ENCODE measurements around the gene RFTN1. TPM values are rescaled to one million over a fixed set of nuclear protein-coding genes. Genes with fewer than 3 reads are reported as not detected.

The RFTN1 gene
- total and polyA plus RNA-seq, 2 donors (not counting 1 experiment from before 2014, with no cell fraction given) = 32.4 to 156 TPM

DNA sequence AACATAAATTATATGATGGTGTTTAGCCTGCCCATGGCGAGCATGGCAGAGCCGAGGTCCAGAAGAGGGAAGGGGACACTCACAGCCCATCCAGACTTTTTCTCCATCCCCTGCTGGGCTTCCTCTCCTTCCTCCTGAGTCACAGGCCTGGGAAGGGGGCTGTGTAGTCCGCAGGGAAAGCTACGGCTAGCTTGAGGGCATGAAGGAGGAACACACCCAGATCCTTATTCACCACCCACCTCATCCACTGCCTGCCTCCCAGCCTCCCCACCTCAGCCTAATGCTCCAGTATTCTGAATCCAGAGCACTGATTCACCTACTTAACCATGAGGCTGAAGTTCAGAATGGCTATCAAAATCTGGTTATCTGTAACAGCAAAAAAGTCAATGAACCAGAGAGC is 150.7 kb downstream of the RFTN1 start:
- ChIA-PET CTCF (interaction anchor here (1.3 to 1.4 kb wide), 2 partner anchors 72 to 153 kb away, joined by 3 read pairs; no protein-coding TSS in a partner anchor), POLR2A (no interaction called here)
- no peak overlapping the region for H3K4me2 ChIP-seq (replicated peaks; ENCODE audit: low read depth, low read length, poor library complexity, severe bottlenecking)
- H3K36me3 ChIP-seq (replicated peaks in 1 of 2; ENCODE audit: control extremely low read depth in 1 of 2, control insufficient read depth in 1 of 2, extremely low read depth in 1 of 2, insufficient read depth in 2 of 2, low read length in 1 of 2) = peaks cover 9 to 43% of the 10 kb centered on the region in 2 experiments
- intact Hi-C loops (cut with micrococcal nuclease) = no loop called here
- H3K27me3 Mint-ChIP-seq = no peaks in the 10 kb centered on the region
- no peak overlapping the region for H3K27ac ChIP-seq (ENCODE audit: low read length in 2 of 2)
- peaks cover 29% of the 10 kb centered on the region for H3K4me1 Mint-ChIP-seq
- DNase-seq (no peak), ATAC-seq (ENCODE audit: low read depth) (no peak)
- H3K79me2 ChIP-seq (ENCODE audit: control insufficient read depth, insufficient read depth, low read length) = peaks cover 86% of the 10 kb centered on the region
- no CpG with 5 or more reads among the region's 4 CpGs for WGBS (ENCODE audit: insufficient coverage)
- no peak overlapping the region for H3K9ac ChIP-seq (ENCODE audit: low read length)
- no peak for TF ChIP-seq EZH2 (IDR thresholded peaks at IDR 0.05; ENCODE audit: borderline replicate concordance, insufficient read depth, low read depth, low read length, poor library complexity, severe bottlenecking)
- TF ChIP-seq, protein P1, sequence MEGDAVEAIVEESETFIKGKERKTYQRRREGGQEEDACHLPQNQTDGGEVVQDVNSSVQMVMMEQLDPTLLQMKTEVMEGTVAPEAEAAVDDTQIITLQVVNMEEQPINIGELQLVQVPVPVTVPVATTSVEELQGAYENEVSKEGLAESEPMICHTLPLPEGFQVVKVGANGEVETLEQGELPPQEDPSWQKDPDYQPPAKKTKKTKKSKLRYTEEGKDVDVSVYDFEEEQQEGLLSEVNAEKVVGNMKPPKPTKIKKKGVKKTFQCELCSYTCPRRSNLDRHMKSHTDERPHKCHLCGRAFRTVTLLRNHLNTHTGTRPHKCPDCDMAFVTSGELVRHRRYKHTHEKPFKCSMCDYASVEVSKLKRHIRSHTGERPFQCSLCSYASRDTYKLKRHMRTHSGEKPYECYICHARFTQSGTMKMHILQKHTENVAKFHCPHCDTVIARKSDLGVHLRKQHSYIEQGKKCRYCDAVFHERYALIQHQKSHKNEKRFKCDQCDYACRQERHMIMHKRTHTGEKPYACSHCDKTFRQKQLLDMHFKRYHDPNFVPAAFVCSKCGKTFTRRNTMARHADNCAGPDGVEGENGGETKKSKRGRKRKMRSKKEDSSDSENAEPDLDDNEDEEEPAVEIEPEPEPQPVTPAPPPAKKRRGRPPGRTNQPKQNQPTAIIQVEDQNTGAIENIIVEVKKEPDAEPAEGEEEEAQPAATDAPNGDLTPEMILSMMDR (IDR thresholded peaks at IDR 0.05) = no peak
- H3K9me3 ChIP-seq (ENCODE audit: control extremely low read depth in 1 of 3, control insufficient read depth in 2 of 3, insufficient read depth in 1 of 3, low read length in 2 of 3) = no peaks in the 10 kb centered on the region
- H3K4me3 Mint-ChIP-seq = no peak overlapping the region
- no peak overlapping the region for H3K27ac Mint-ChIP-seq
- H3K4me3 ChIP-seq (ENCODE audit: control extremely low read depth in 1 of 5, extremely low read depth in 1 of 5, insufficient read depth in 1 of 5, low read depth in 2 of 5, low read length in 4 of 5) = no peak overlapping the region
- H2AFZ ChIP-seq (ENCODE audit: insufficient read depth, low read depth, low read length, poor library complexity, severe bottlenecking) = no peak overlapping the region
- peaks cover 56% of the 10 kb centered on the region for H4K20me1 ChIP-seq (ENCODE audit: control insufficient read depth, insufficient read depth, low read length, poor library complexity, severe bottlenecking)
- peaks cover 22 to 26% of the 10 kb centered on the region in 2 donors for H3K4me1 ChIP-seq (ENCODE audit: control insufficient read depth in 2 of 2, insufficient read depth in 2 of 2, low read length in 2 of 2)
- no peaks in the 10 kb centered on the region for H3K27me3 ChIP-seq (replicated peaks in 1 of 4; ENCODE audit: control extremely low read depth in 1 of 4, control insufficient read depth in 3 of 4, insufficient read depth in 4 of 4, low read length in 3 of 4)
- no peaks in the 10 kb centered on the region for H3K9me3 Mint-ChIP-seq (ENCODE audit: insufficient read depth)

DNA sequence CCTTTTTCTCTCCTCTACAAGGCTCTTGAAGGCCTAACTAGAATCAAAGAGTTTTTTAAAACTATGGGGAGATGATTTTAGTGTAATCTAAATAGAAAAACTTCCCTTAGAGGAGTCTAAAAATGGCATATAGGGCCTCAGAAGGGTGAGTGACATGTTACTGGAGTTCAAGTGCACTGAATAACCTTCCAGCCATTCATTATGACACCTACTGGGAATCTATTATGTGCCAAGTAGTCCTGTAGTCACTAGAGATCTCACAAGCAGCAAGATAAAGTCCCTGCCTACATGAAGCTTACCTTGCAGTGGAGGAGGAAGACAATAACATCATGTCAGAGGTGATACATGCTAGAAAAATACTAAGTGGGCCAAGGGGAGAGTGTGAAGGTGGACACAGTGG is 152.4 kb downstream of the RFTN1 start:
- peaks cover 84% of the 10 kb centered on the region for H3K79me2 ChIP-seq (ENCODE audit: control insufficient read depth, insufficient read depth, low read length)
- DNase-seq (no peak), ATAC-seq (ENCODE audit: low read depth) (no peak)
- no peak overlapping the region for H3K27ac ChIP-seq (ENCODE audit: low read length in 2 of 2)
- ChIA-PET POLR2A (no interaction called here), CTCF (no interaction called here)
- peaks cover 47% of the 10 kb centered on the region for H4K20me1 ChIP-seq (ENCODE audit: control insufficient read depth, insufficient read depth, low read length, poor library complexity, severe bottlenecking)
- Mint-ChIP-seq H3K4me1 (peaks cover 24% of the 10 kb centered on the region), H3K9me3 (ENCODE audit: insufficient read depth) (no peaks in the 10 kb centered on the region), H3K4me3 (no peak overlapping the region), H3K27ac (no peak overlapping the region), H3K27me3 (no peaks in the 10 kb centered on the region)
- H3K4me3 ChIP-seq (ENCODE audit: control extremely low read depth in 1 of 5, extremely low read depth in 1 of 5, insufficient read depth in 1 of 5, low read depth in 2 of 5, low read length in 4 of 5) = no peak overlapping the region
- no peaks in the 10 kb centered on the region for H3K27me3 ChIP-seq (replicated peaks in 1 of 4; ENCODE audit: control extremely low read depth in 1 of 4, control insufficient read depth in 3 of 4, insufficient read depth in 4 of 4, low read length in 3 of 4)
- no peak overlapping the region for H2AFZ ChIP-seq (ENCODE audit: insufficient read depth, low read depth, low read length, poor library complexity, severe bottlenecking)
- no peak overlapping the region for H3K4me2 ChIP-seq (replicated peaks; ENCODE audit: low read depth, low read length, poor library complexity, severe bottlenecking)
- H3K9ac ChIP-seq (ENCODE audit: low read length) = no peak overlapping the region
- H3K36me3 ChIP-seq (replicated peaks in 1 of 2; ENCODE audit: control extremely low read depth in 1 of 2, control insufficient read depth in 1 of 2, extremely low read depth in 1 of 2, insufficient read depth in 2 of 2, low read length in 1 of 2) = peaks cover 7 to 51% of the 10 kb centered on the region in 2 experiments
- H3K9me3 ChIP-seq (ENCODE audit: control extremely low read depth in 1 of 3, control insufficient read depth in 2 of 3, insufficient read depth in 1 of 3, low read length in 2 of 3) = no peaks in the 10 kb centered on the region
- intact Hi-C loops (cut with micrococcal nuclease) = no loop called here
- peaks cover 20 to 22% of the 10 kb centered on the region in 2 donors for H3K4me1 ChIP-seq (ENCODE audit: control insufficient read depth in 2 of 2, insufficient read depth in 2 of 2, low read length in 2 of 2)
- no peak for TF ChIP-seq EZH2 (IDR thresholded peaks at IDR 0.05; ENCODE audit: borderline replicate concordance, insufficient read depth, low read depth, low read length, poor library complexity, severe bottlenecking)
- TF ChIP-seq, protein P1 (IDR thresholded peaks at IDR 0.05) = no peak
